ENCODE results near the gene GRIK3.

- TF ChIP-seq REST (IDR thresholded peaks at IDR 0.05) (no peak), YY1 (IDR thresholded peaks at IDR 0.05) (no peak), FOXA1 (IDR thresholded peaks at IDR 0.05) (no peak), CTCF (IDR thresholded peaks at IDR 0.05; ENCODE audit: low read depth, low read length, missing input control) (no peak), SP1 (IDR thresholded peaks at IDR 0.05) (no peak), MAX (IDR thresholded peaks at IDR 0.05) (no peak), GABPA (IDR thresholded peaks at IDR 0.05 in 1 of 2, conservative IDR thresholded peaks at IDR 0.05 in 1 of 2) (no peak), RAD21 (IDR thresholded peaks at IDR 0.05) (no peak), ZBTB33 (IDR thresholded peaks at IDR 0.05) (no peak), TAF1 (conservative IDR thresholded peaks at IDR 0.05) (no peak), EGR1 (IDR thresholded peaks at IDR 0.05; ENCODE audit: low read depth in 2 of 2) (no peak), RXRA (IDR thresholded peaks at IDR 0.05) (no peak)
Measured at GRCh38 chr1:36773827-36774541, 260.3 kb downstream of the GRIK3 start.

Measured in liver (tissue), 3 donors.